Measurements from ENCODE around the gene TMIGD1.
"Not testable (repeated sequence)": the region's sequence is repeated elsewhere in the genome, so short reads cannot be mapped to it uniquely, and the experiment has no call there.

The TMIGD1 gene

GRCh38 chr17:30354701-30355100, 20.8 kb upstream of the TMIGD1 start:
- H3K27me3 ChIP-seq = peaks cover 0 to 6% of the 10 kb centered on the region in 2 donors
- no peak overlapping the region for H3K4me3 ChIP-seq
- no peaks in the 10 kb centered on the region for H3K36me3 ChIP-seq
- intact Hi-C loops (cut with DNase I; ENCODE audit: low total_unique reads) = no loop called here
- H3K27ac ChIP-seq = no peak overlapping the region
- DNase-seq = no peak
- H3K4me1 ChIP-seq = no peaks in the 10 kb centered on the region
- no peak for TF ChIP-seq CTCF (IDR thresholded peaks at IDR 0.05)
- peaks cover 0 to 3% (median 0%) of the 10 kb centered on the region in 3 donors for H3K9me3 ChIP-seq

- Histone ChIP-seq H3K27ac (no peak overlapping the region), H3K27me3 (peaks cover 0 to 6% of the 10 kb centered on the region in 2 donors), H3K4me1 (no peaks in the 10 kb centered on the region), H3K9me3 (peaks cover 0 to 3% (median 0%) of the 10 kb centered on the region in 3 donors), H3K36me3 (no peaks in the 10 kb centered on the region), H3K4me3 (no peak overlapping the region)
- no peak for TF ChIP-seq CTCF (IDR thresholded peaks at IDR 0.05)
- intact Hi-C loops (cut with DNase I; ENCODE audit: low total_unique reads) = no loop called here
- no peak for DNase-seq
These were observed 18.5 kb upstream of the TMIGD1 start for GRCh38 chr17:30352240-30352814.

- H3K27ac ChIP-seq = no peak overlapping the region
- intact Hi-C loops (cut with DNase I; ENCODE audit: low total_unique reads) = no loop called here
- H3K4me1 ChIP-seq = no peaks in the 10 kb centered on the region
- peaks cover 0 to 3% (median 0%) of the 10 kb centered on the region in 3 donors for H3K9me3 ChIP-seq
- H3K27me3 ChIP-seq = peaks cover 0 to 6% of the 10 kb centered on the region in 2 donors
- no peak overlapping the region for H3K4me3 ChIP-seq
- no peaks in the 10 kb centered on the region for H3K36me3 ChIP-seq
- DNase-seq = no peak
- no peak for TF ChIP-seq CTCF (IDR thresholded peaks at IDR 0.05)
These were observed 17.9 kb upstream of the TMIGD1 start for GRCh38 chr17:30351735-30352134.

- H3K9me3 ChIP-seq; H3K4me3 ChIP-seq; DNase-seq; H3K27me3 ChIP-seq; H3K4me1 ChIP-seq; H3K36me3 ChIP-seq; intact Hi-C loops (cut with DNase I; ENCODE audit: low total_unique reads); H3K27ac ChIP-seq: not testable (repeated sequence)
These were observed 17.4 kb upstream of the TMIGD1 start for GRCh38 chr17:30351263-30351662.

- Histone ChIP-seq H3K9me3 (peaks cover 0 to 3% (median 0%) of the 10 kb centered on the region in 3 donors), H3K4me1 (peaks cover 0 to 13% (median 0%) of the 10 kb centered on the region in 4 donors), H3K27ac (no peak overlapping the region), H3K4me3 (no peak overlapping the region), H3K36me3 (no peaks in the 10 kb centered on the region), H3K27me3 (no peaks in the 10 kb centered on the region)
- TF ChIP-seq CTCF (IDR thresholded peaks at IDR 0.05) = no peak
- intact Hi-C loops (cut with DNase I; ENCODE audit: low total_unique reads) = no loop called here
- DNase-seq = no peak
These were observed 15.4 kb upstream of the TMIGD1 start for GRCh38 chr17:30349252-30349651.

GRCh38 chr17:30347488-30347887, 13.6 kb upstream of the TMIGD1 start:
- no peak for TF ChIP-seq CTCF (IDR thresholded peaks at IDR 0.05)
- H3K27me3 ChIP-seq = no peaks in the 10 kb centered on the region
- intact Hi-C loops (cut with DNase I; ENCODE audit: low total_unique reads) = no loop called here

More at GRCh38 chr17:30347488-30347887, 13.6 kb upstream of the TMIGD1 start:
- DNase-seq = no peak
- Histone ChIP-seq H3K36me3 (no peaks in the 10 kb centered on the region), H3K27ac (no peak overlapping the region), H3K4me1 (peaks cover 0 to 16% (median 0%) of the 10 kb centered on the region in 4 donors), H3K4me3 (no peak overlapping the region), H3K9me3 (no peaks in the 10 kb centered on the region)
